Measurements from ENCODE around the gene CCDC12. TPM values are rescaled to one million over a fixed set of nuclear protein-coding genes. Genes with fewer than 3 reads are reported as not detected.
A peak's percentile ranks its signal among the peaks of the same experiment; 100 is the strongest.

Gene CCDC12
- total and polyA plus RNA-seq, 7 donors, result 33.1 to 80.9 (median 41.0) TPM

GRCh38 chr3:46950650-46951241 is 25.8 kb downstream of the CCDC12 start:
- DNase-seq, result no peak
- WGBS, 2 donors, result 76 to 79% methylated on average over 7 of the region's 7 CpGs
- peaks cover 0 to 87% (median 64%) of the 10 kb centered on the region in 4 donors for H3K4me1 ChIP-seq
- no peak for TF ChIP-seq POLR2AphosphoS5 (IDR thresholded peaks at IDR 0.05)
- no peak for TF ChIP-seq POLR2A (IDR thresholded peaks at IDR 0.05)
- no peak for TF ChIP-seq CTCF (IDR thresholded peaks at IDR 0.05)
- TF ChIP-seq EP300 (IDR thresholded peaks at IDR 0.05), result no peak
- no peak overlapping the region for H3K27ac ChIP-seq
- no peaks in the 10 kb centered on the region for H3K9me3 ChIP-seq
- intact Hi-C loops (cut with DNase I), result no loop called here
- no peak overlapping the region for H3K4me3 ChIP-seq
- peaks cover 0 to 4% (median 2%) of the 10 kb centered on the region in 4 donors for H3K36me3 ChIP-seq
- H3K27me3 ChIP-seq, result no peaks in the 10 kb centered on the region

GRCh38 chr3:46950177-46950576 is 26.4 kb downstream of the CCDC12 start:
- intact Hi-C loops (cut with DNase I), result no loop called here
- Histone ChIP-seq H3K9me3 (no peaks in the 10 kb centered on the region), H3K27ac (no peak overlapping the region), H3K4me3 (no peak overlapping the region), H3K4me1 (peaks cover 0 to 83% (median 63%) of the 10 kb centered on the region in 4 donors), H3K27me3 (no peaks in the 10 kb centered on the region), H3K36me3 (peaks cover 0 to 4% (median 2%) of the 10 kb centered on the region in 4 donors)
- 93 to 94% methylated on average over 2 of the region's 2 CpGs for WGBS, 2 donors
- no peak for TF ChIP-seq EP300 (IDR thresholded peaks at IDR 0.05)
- TF ChIP-seq POLR2A (IDR thresholded peaks at IDR 0.05), result no peak
- TF ChIP-seq POLR2AphosphoS5 (IDR thresholded peaks at IDR 0.05), result no peak
- no peak for TF ChIP-seq CTCF (IDR thresholded peaks at IDR 0.05)
- DNase-seq, result no peak

GRCh38 chr3:46948830-46949671 is 27.5 kb downstream of the CCDC12 start:
- Histone ChIP-seq H3K27ac (peak overlapping the region in 2 of 4 donors; percentile 28 to 49), H3K36me3 (peaks cover 0 to 4% (median 2%) of the 10 kb centered on the region in 4 donors), H3K4me1 (peaks cover 0 to 83% (median 67%) of the 10 kb centered on the region in 4 donors), H3K4me3 (no peak overlapping the region), H3K27me3 (no peaks in the 10 kb centered on the region), H3K9me3 (no peaks in the 10 kb centered on the region)
- peak; percentile 65 for DNase-seq
- 14 to 36% methylated on average over 6 of the region's 6 CpGs for WGBS, 2 donors
- TF ChIP-seq POLR2AphosphoS5 (IDR thresholded peaks at IDR 0.05) (no peak), CTCF (IDR thresholded peaks at IDR 0.05) (no peak), EP300 (IDR thresholded peaks at IDR 0.05) (no peak), POLR2A (IDR thresholded peaks at IDR 0.05) (no peak)
- intact Hi-C loops (cut with DNase I), result no loop called here

GRCh38 chr3:46947981-46948791 is 28.4 kb downstream of the CCDC12 start:
- no peak overlapping the region for H3K4me3 ChIP-seq
- H3K27me3 ChIP-seq, result no peaks in the 10 kb centered on the region
- no peak for DNase-seq
- peak overlapping the region in 2 of 4 donors; percentile 28 to 49 for H3K27ac ChIP-seq
- H3K36me3 ChIP-seq, result peaks cover 0 to 4% (median 2%) of the 10 kb centered on the region in 4 donors
- intact Hi-C loops (cut with DNase I), result no loop called here
- H3K9me3 ChIP-seq, result no peaks in the 10 kb centered on the region
- H3K4me1 ChIP-seq, result peaks cover 0 to 83% (median 68%) of the 10 kb centered on the region in 4 donors
- TF ChIP-seq EP300 (IDR thresholded peaks at IDR 0.05) (no peak), CTCF (IDR thresholded peaks at IDR 0.05) (no peak), POLR2A (IDR thresholded peaks at IDR 0.05) (no peak), POLR2AphosphoS5 (IDR thresholded peaks at IDR 0.05) (no peak)
- 10 to 50% methylated on average over 19 of the region's 19 CpGs for WGBS, 2 donors

Measured in sigmoid colon (tissue), 7 donors.